ENCODE measurements around the gene IL1R2.

Gene IL1R2

DNA sequence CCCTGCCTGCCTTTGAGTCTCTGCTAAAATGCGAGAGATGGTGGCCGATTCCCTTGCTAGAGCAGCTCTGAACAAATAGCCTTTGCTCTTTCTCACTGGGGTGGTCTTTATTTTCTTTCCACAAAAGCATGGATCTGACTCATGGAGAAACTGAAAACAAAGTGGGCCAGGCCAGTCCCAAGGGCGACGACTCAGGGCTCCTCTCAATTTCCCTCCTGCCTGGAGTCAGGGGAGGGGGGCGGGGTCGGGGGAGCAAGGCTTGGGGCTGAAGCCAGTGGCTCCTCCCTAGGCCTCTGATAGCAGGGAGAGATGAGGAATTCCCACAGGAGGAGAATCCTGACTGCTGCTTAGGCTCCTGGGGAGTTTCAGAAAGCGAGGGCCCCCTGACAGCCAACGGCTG lies 17.1 kb upstream of the IL1R2 start:
- H3K4me3 ChIP-seq (ENCODE audit: low read depth, low read length), result no peak overlapping the region

GRCh38 chr2:101975171-101975870 lies 16.4 kb upstream of the IL1R2 start:
- no peak overlapping the region for H3K4me3 ChIP-seq (ENCODE audit: low read depth, low read length)

- H3K4me3 ChIP-seq (ENCODE audit: low read depth, low read length), result no peak overlapping the region
These were observed 14.9 kb upstream of the IL1R2 start for GRCh38 chr2:101976891-101977290.

- H3K4me3 ChIP-seq (ENCODE audit: low read depth, low read length), result no peak overlapping the region
These were observed 11.4 kb upstream of the IL1R2 start for GRCh38 chr2:101980368-101980767.

DNA sequence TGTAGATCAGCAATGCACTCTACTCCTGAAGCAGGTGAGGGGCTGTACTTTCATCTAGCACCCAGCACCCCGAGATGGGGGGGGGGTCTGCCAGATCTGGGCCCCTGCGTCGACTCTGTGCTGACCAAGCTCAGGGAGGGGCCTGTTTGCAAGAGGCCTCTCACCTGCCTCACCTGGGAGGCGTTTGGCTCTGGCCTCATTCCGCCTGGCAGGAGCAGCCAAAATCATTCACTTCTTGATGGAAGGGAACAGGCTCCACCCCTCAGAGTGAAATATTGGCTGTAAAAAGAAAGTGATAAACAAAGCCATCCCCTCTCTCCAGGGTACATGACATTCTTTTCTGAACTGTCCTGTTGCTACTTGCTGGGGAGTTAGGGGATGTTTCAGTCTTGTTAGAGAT lies 10.7 kb upstream of the IL1R2 start:
- H3K4me3 ChIP-seq (ENCODE audit: low read depth, low read length), result no peak overlapping the region

DNA sequence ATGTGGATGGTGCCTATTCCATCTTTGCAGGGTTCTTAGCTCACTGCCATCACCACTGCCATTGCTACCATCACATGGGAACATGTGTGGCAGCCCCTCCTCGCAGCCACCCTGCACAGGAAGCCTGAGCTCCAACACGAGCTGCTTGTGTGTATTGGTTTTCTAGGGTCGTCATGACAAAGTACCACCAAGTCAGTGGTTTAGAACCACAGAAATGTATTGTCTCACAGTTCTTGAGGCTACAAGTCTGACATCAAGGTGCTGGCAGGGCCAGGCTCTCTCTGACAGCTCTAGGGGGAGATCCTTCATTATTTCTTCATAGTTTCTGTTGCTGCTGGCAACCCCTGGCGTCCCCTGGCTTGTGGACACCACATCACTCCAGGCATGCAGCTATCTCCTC lies 10.3 kb upstream of the IL1R2 start:
- H3K4me3 ChIP-seq (ENCODE audit: low read depth, low read length), result no peak overlapping the region

DNA sequence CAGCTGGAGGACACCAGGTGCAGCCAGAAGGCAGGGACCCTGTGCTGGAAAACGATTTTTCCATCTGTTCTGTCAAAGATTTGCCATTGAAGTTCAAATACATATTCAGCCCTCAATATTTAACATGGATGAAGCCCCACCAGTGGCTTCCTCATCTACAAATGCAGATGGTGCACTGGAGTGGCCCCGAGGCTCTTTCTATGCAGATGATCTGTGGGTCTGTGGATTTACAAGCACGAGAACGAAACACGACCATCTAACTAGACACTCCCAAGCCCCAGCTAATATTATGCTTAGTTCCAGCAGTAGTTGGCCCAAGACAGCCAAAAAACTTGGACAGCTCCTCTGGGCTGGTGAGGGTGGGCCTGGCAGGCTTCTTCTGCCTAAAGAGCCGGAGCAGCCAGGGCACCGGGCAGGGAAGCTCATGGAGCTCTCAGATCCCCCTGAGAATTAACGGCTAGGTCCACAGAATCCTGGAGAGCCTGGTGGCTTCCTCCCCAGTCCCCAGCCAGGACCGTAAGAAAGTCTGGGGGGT lies 9.2 kb upstream of the IL1R2 start:
- H3K4me3 ChIP-seq (ENCODE audit: low read depth, low read length), result no peak overlapping the region

- H3K4me3 ChIP-seq (ENCODE audit: low read depth, low read length), result no peak overlapping the region
These were observed 8.3 kb upstream of the IL1R2 start for GRCh38 chr2:101983486-101983885.

GRCh38 chr2:101983928-101984327 lies 7.8 kb upstream of the IL1R2 start:
- H3K4me3 ChIP-seq (ENCODE audit: low read depth, low read length), result no peak overlapping the region

DNA sequence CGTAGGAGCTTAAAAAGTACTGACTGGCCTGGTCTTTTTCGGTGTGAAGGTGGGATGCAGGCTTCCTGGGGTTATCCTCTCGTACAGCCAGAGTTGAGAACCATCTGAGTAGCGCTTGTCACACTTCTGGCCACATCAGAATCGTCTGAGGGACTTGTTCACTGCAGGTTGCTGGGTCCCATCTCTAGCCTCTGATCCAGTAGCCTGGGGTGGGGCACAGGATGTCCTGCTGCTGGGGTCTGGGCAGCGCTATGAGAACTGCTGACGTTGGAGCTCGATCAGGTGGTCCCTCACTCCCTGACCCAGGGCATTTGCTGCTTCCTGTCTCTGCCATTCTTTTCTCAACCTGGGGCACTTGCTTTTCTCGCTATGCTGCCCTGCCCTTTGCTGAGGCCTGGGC lies 7.1 kb upstream of the IL1R2 start:
- no peak overlapping the region for H3K4me3 ChIP-seq (ENCODE audit: low read depth, low read length)

DNA sequence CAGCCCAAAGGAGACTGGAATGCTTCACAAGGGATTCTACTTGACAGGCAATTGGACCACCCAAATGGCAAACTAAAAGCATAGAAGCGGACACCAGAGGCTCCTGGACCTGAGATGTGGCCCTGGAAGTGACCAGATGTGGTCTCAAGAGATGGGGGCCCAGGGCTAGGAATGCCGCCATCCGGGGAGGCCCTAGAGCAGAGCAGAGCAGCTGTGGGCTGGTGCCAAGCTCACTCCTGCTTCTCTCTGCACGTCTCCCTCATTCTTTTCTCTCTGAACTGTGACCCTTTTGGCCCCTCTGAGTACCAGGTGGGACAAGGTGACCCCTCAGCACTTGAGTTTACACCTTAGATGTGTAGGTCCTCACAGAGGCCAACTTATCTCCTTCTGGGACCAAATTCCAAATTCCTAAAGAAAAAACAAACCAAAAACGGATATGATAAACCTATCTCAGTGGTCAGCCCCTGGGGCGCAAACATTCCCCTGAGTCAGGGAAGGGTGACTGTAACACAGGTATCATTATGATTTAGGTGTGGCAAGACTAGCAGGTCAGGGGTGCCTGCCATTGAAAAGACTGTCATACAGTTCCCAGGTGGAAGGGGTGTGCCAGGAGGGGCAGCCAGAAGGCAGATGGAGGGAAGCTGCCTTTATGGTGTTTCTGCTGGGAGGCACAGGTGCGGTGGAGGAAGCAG lies 6.5 kb upstream of the IL1R2 start:
- no peak overlapping the region for H3K4me3 ChIP-seq (ENCODE audit: low read depth, low read length)

GRCh38 chr2:101985793-101986164 lies 6.0 kb upstream of the IL1R2 start:
- H3K4me3 ChIP-seq (ENCODE audit: low read depth, low read length), result no peak overlapping the region

DNA sequence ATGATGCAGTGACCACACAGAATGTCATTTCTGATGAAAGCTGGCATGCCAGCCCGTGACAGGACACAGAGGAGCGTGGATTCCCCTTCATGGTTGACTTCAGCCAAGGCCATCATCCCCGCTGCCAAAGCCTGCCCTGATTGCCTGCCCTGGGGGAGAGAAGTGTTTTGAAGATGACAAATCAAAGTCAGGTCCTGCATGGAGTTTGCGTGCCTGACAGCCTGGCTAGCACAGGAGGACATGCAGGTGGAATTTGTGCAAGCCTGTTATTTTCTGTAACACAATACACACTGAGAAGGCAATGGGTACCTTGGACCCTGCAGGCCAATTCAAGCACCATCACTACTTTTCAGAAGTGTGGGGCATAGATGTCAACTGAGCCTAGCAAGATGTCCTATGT lies 5.4 kb upstream of the IL1R2 start:
- H3K4me3 ChIP-seq (ENCODE audit: low read depth, low read length), result no peak overlapping the region

DNA sequence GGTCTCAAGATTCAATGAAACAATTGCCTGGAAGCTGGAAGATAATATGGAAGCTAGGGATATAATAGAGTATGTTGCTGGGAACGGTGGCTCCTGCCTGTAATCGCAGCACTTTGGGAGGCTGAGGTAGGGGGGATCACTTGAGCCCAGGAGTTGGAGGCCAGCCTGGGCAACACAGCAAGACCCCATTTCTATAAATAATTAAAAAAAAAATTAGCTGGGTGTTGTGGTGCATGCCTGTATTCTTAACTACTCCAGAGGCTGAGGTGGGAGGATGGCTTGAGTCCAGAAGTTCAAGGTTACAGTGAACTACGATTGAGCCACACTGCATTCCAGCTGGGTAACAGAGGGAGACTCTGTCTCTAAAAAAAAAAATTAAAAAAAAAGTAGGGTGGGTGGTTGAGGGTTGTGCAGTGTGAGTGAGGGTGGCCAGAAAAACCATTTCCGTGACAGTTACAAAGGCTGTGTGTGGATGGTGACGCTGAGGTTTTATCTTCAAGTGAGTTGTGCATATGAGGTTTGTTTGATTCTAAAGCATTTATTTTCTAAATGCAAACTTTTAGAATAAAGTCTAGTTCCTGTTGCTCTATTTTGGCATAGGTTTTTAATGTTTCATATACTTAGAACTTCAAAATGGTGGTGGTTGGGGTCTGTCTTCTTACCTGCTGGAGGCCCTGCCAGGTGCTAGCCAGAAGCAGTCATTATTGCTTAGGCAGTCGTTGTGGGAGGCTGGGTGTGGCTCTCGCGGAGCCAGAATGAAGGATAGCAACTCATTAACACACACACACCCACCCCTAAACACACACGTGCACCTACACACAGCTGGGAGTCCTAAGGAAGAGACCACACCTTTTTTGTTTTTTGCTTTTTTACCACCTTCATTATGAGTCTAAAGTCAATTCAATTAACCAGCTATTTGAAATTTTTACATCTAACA lies 4.7 kb upstream of the IL1R2 start:
- H3K4me3 ChIP-seq (ENCODE audit: low read depth, low read length), result no peak overlapping the region

DNA sequence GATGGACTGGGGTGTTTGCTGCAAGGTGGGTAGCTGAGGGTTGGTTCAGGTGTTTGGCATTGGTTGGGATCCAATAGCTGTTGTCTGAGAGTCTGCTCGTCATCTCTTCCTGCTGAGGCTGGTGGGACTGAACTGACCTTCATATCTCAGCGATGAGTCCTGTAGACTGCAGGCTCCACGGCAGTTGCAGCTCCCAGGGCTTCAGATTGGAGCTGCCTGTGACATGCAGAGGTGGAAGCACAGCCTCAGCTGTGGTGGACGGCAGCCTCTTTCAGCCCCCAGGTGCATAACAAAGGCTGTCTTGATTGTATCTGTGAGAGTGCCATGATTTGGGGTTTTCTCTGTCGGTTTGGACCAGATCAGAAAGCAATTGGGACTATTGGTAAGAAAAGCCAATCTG lies 3.9 kb upstream of the IL1R2 start:
- H3K4me3 ChIP-seq (ENCODE audit: low read depth, low read length), result no peak overlapping the region

DNA sequence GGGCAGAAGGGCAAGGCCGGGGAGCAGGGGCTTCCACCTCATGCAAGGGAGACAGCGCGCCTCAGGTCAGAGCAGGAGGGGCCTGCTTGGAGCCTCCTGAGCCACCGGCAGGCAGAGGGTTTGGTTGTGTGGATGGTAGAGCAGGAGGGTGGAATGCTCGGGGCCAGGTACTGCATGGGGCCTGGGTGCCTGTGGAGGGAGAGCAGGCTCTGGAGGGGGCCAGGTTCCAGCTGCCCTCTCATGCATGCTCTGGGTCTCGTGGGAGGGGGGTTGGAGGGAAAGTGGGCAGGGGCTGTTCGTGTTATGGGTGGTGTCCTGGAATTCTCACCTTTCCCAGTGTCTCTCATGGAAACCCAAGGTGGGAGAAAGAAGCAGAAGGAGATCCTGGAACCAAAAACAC lies 3.2 kb upstream of the IL1R2 start:
- H3K4me3 ChIP-seq (ENCODE audit: low read depth, low read length), result no peak overlapping the region

GRCh38 chr2:101989740-101990460 lies 1.9 kb upstream of the IL1R2 start:
- H3K4me3 ChIP-seq (ENCODE audit: low read depth, low read length), result no peak overlapping the region

DNA sequence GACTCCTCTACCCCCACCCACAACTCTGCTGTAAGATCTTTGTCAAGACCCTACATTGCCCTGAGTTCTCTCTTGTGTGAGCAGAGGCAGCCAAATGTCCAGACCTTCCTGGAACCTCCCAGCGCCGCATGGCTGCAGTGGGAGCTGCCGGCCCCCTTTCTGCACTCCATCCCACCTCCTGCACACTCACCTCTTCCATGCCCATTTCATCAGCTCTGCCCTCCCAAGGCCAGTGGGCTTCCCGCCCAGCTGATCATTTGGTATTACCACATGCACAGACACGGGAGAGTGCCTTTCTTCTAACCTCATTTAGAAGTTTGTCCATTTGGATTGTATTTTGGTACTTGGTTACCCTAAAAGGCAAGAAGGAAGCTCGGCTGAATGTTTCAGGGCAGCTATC lies 2.0 kb downstream of the IL1R2 start:
- no peak overlapping the region for H3K4me3 ChIP-seq (ENCODE audit: low read depth, low read length)

GRCh38 chr2:101995019-101995418 lies 3.3 kb downstream of the IL1R2 start:
- H3K4me3 ChIP-seq (ENCODE audit: low read depth, low read length), result no peak overlapping the region

DNA sequence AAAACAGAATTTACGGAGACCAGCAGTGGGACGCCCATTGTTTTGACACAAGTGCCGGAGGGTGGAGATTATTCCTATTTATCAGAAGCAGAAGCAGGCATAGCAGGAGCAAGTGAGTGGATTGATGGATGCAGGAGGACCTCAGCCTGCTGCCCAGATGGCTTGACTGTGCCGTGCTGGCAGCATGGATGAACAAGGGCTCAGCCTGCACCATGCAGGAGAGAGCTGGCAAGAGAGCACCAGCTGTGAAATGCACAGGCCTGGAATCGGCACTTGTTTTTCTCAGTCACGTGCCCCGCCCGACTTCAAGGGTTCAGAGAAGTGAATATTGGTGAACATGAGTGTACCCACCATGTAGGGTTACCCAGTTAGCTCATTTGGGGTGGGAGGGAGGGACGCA lies 4.0 kb downstream of the IL1R2 start:
- no peak overlapping the region for H3K4me3 ChIP-seq (ENCODE audit: low read depth, low read length)

DNA sequence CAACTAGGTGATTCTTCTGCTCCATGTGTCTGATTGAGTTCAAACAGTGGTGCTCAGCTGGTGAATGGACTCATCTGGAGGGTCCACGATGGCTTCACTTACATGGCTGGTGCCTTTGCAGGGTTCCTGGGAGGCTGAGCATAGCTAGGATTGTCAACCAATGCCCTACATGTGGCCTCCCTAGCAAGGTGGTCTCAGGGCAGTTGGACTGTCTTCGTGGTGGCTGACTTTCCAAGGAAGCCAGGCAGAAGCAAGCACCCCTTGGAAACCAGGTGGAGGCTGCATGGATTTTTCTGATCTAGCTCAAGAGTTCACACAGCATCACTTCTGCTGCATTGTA lies 6.8 kb downstream of the IL1R2 start:
- H3K4me3 ChIP-seq (ENCODE audit: low read depth, low read length), result no peak overlapping the region

Data from iPS-11a (cell line).